ENCODE measurements around the gene MEIOB. TPM values are rescaled to one million over a fixed set of nuclear protein-coding genes. Genes with fewer than 3 reads are reported as not detected.

The MEIOB gene
- total and polyA plus RNA-seq, 10 donors, result not detected

DNA sequence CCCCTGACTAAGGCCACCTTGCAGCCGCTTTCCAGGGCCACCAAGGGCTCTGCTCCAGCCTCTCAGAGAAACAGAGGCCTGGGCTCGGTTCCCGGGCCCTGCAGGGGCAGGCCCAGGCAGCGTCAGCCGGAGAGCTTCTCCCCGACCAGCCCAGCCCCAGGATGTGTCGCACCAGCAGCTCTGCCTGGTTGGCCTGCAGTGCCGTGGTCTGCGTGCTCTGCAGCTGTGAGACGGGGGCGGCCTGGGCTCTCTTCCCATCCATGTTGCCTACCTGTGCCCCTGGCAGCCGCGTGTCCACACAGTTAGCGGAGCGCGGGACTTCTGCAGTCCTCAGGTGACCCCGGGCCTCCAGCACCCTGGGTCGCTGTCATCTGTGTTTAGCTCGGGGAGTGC is 83.3 kb downstream of the MEIOB start:
- Histone ChIP-seq H3K9me3 (no peaks in the 10 kb centered on the region), H3K4me1 (peaks cover 7 to 36% (median 21%) of the 10 kb centered on the region in 6 donors), H3K4me3 (no peak overlapping the region), H3K27me3 (replicated peaks in 1 of 7) (no peaks in the 10 kb centered on the region), H3K36me3 (peaks cover 0 to 82% (median 57%) of the 10 kb centered on the region in 6 donors), H3K27ac (no peak overlapping the region)
- TF ChIP-seq, protein P1, sequence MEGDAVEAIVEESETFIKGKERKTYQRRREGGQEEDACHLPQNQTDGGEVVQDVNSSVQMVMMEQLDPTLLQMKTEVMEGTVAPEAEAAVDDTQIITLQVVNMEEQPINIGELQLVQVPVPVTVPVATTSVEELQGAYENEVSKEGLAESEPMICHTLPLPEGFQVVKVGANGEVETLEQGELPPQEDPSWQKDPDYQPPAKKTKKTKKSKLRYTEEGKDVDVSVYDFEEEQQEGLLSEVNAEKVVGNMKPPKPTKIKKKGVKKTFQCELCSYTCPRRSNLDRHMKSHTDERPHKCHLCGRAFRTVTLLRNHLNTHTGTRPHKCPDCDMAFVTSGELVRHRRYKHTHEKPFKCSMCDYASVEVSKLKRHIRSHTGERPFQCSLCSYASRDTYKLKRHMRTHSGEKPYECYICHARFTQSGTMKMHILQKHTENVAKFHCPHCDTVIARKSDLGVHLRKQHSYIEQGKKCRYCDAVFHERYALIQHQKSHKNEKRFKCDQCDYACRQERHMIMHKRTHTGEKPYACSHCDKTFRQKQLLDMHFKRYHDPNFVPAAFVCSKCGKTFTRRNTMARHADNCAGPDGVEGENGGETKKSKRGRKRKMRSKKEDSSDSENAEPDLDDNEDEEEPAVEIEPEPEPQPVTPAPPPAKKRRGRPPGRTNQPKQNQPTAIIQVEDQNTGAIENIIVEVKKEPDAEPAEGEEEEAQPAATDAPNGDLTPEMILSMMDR (IDR thresholded peaks at IDR 0.05 in 8 of 11, conservative IDR thresholded peaks at IDR 0.05 in 3 of 11), result no peak
- TF ChIP-seq POLR2A (IDR thresholded peaks at IDR 0.05), result no peak
- TF ChIP-seq POLR2AphosphoS5 (IDR thresholded peaks at IDR 0.05), result no peak
- DNase-seq, result peak; percentile 72
- intact Hi-C loops (cut with DNase I; ENCODE audit: low total_unique reads), result no loop called here
- 74 to 84% (median 82%) methylated on average over 8 to 19 of the region's 19 CpGs for WGBS, 5 donors

DNA sequence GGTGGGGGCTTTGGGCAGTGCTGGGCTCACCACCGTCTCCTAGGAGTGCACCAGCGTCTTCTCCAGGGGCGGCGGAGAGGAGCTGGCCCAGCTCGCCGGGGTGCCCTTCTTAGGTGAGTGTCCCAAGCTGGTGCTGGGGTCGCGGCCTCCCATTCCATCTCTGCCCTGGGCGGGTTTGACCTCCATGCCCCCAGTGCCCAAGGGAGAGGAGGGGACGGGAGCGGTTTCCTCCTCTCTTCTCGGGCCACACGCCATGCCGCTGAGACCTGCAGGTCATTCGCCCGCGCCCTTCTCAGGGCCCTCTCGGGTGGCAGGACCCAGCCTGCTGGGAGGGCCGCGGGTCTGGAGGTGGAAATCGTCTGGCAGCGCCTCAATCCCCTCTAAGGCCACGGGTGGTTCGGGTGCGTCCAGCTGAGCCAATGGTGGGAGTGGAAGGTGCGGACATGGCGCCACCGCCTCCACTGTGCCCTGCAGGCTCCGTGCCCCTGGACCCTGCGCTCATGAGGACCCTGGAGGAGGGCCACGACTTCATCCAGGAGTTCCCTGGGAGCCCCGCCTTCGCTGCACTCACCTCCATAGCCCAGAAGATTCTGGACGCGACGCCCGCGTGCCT is 83.8 kb downstream of the MEIOB start:
- TF ChIP-seq POLR2AphosphoS5 (IDR thresholded peaks at IDR 0.05) (no peak), POLR2A (IDR thresholded peaks at IDR 0.05) (no peak)
- TF ChIP-seq, protein P1 (IDR thresholded peaks at IDR 0.05 in 8 of 11, conservative IDR thresholded peaks at IDR 0.05 in 3 of 11), result no peak
- Histone ChIP-seq H3K36me3 (peaks cover 0 to 82% (median 57%) of the 10 kb centered on the region in 6 donors), H3K27ac (no peak overlapping the region), H3K4me1 (peaks cover 7 to 41% (median 26%) of the 10 kb centered on the region in 6 donors), H3K27me3 (replicated peaks in 1 of 7) (no peaks in the 10 kb centered on the region), H3K4me3 (no peak overlapping the region), H3K9me3 (no peaks in the 10 kb centered on the region)
- WGBS, 5 donors, result 88 to 94% (median 92%) methylated on average over 23 to 38 of the region's 38 CpGs
- peak; percentile 62 for DNase-seq
- intact Hi-C loops (cut with DNase I; ENCODE audit: low total_unique reads), result no loop called here

DNA sequence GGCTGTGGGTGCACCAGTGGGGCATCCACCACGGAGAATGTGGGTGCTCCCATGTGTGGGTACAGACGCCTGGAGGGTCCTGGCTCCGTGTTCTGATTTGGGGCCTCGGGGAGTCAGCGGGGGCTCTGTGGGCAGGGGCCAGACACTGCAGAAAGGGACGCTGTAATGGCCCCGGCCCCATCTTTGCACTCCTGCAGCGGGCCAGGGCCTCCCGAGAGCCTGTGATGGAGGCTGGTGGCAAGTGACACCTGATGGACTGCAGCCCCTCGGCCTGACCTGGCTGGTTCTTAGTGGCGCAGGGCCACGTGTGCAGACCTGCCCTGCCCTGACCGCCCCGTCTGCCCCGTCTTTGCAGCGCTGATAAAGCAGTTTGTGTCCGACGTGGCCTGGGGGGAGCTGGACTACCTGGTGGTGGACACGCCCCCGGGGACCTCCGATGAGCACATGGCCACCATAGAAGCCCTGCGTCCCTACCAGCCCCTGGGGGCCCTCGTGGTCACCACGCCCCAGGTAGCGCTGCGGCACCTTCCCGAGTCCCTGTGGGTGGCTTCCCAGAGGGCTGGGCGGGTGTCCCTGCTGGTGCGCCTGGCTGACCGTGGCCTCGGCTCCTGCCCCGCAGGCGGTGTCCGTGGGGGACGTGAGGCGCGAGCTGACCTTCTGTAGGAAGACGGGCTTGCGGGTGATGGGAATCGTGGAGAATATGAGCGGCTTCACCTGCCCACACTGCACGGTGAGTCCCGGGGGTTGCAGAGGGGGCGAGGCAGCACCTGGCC is 84.5 kb downstream of the MEIOB start:
- TF ChIP-seq POLR2AphosphoS5 (IDR thresholded peaks at IDR 0.05) (no peak), POLR2A (IDR thresholded peaks at IDR 0.05) (no peak)
- TF ChIP-seq, protein P1 (IDR thresholded peaks at IDR 0.05 in 8 of 11, conservative IDR thresholded peaks at IDR 0.05 in 3 of 11), result no peak
- Histone ChIP-seq H3K36me3 (peaks cover 0 to 79% (median 55%) of the 10 kb centered on the region in 6 donors), H3K9me3 (no peaks in the 10 kb centered on the region), H3K4me1 (peaks cover 7 to 42% (median 26%) of the 10 kb centered on the region in 6 donors), H3K27ac (no peak overlapping the region), H3K4me3 (no peak overlapping the region), H3K27me3 (replicated peaks in 1 of 7) (no peaks in the 10 kb centered on the region)
- intact Hi-C loops (cut with DNase I; ENCODE audit: low total_unique reads), result no loop called here
- 90 to 97% (median 94%) methylated on average over 11 to 44 of the region's 44 CpGs for whole genome bisulfite sequencing, 5 donors
- DNase-seq, result peak; percentile 70

DNA sequence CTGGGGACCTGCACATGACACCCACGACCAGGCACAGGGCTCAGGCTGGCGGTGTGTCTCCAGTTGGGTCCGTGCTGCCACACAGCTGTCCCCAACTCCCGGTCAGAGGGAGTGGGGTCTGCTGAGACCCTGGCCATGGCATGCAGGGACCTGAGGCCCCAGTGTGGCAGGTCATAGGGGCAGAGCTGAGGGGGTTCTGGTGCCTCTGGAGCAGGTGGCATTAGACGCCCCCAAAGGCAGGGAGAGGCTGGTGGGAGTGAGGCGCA is 85.0 kb downstream of the MEIOB start:
- Histone ChIP-seq H3K27me3 (replicated peaks in 1 of 7) (no peaks in the 10 kb centered on the region), H3K4me3 (no peak overlapping the region), H3K27ac (no peak overlapping the region), H3K36me3 (peaks cover 0 to 74% (median 52%) of the 10 kb centered on the region in 6 donors), H3K4me1 (peaks cover 7 to 43% (median 26%) of the 10 kb centered on the region in 6 donors), H3K9me3 (no peaks in the 10 kb centered on the region)
- no peak for DNase-seq
- intact Hi-C loops (cut with DNase I; ENCODE audit: low total_unique reads), result no loop called here
- WGBS, 5 donors, result 84 to 96% (median 90%) methylated on average over 3 to 6 of the region's 6 CpGs
- no peak for TF ChIP-seq POLR2AphosphoS5 (IDR thresholded peaks at IDR 0.05)
- TF ChIP-seq, protein P1 (IDR thresholded peaks at IDR 0.05 in 8 of 11, conservative IDR thresholded peaks at IDR 0.05 in 3 of 11), result no peak
